A549 (cell line): ENCODE results near the gene B3GNT7. TPM values are rescaled to one million over a fixed set of nuclear protein-coding genes. Genes with fewer than 3 reads are reported as not detected.
A peak's percentile ranks its signal among the peaks of the same experiment; 100 is the strongest.

ENCODE experiments used
- ATAC-seq, 2 experiments: fragments of 200-7000 bp in 1 of 2; fragments of >200 bp in 1 of 2; cut with Nextera tagmentation in 1 of 2; cut with Tn5 transposase in 1 of 2; 3 replicates each; pipeline versions ENCODE4 v1.8.0 to v1.9.1; 2018 to 2020; ENCODE audit warnings: mild to moderate bottlenecking in 1 of 2, moderate library complexity in 1 of 2
- CTCF ChIA-PET: fragments of 300-600 bp; sonication (Branson Sonifier 250); formaldehyde crosslinking; extraction: SDS; loops from one replicate; lab custom pipeline; 2021; ENCODE audit warnings: antibody characterized with exemption, inconsistent platforms; lab: Yijun Ruan, JAX
- POLR2A ChIA-PET: fragments of 350-600 bp; formaldehyde crosslinking; extraction: SDS; loops from one replicate; lab custom pipeline; 2021; ENCODE audit warnings: antibody characterized with exemption, inconsistent platforms; lab: Yijun Ruan, JAX
- DNase-seq, 2 experiments: peaks; one replicate each; pipeline versions ENCODE4 v3.0.0 to v3.0.0-alpha.2; 2011 to 2016; ENCODE audit warnings: low read depth in 1 of 2, low spot score in 1 of 2
- FAIRE-seq: peaks from 2 replicates; lab custom pipeline; 2011; peaks lifted over from hg19 to GRCh38; lab: Jason Lieb, UNC
- H3K27ac ChIP-seq, 2 experiments: fragments of >200 bp; sonication (Bioruptor Twin); formaldehyde crosslinking; 3 replicates each; pipeline ENCODE4 v1.5.1; 2016 to 2017
- H3K4me1 ChIP-seq: fragments of >200 bp; sonication (Bioruptor Twin); formaldehyde crosslinking; 3 replicates; pipeline ENCODE4 v1.6.1; 2016
- H3K4me2 ChIP-seq: fragments of >200 bp; sonication (Bioruptor Twin); formaldehyde crosslinking; 3 replicates; pipeline ENCODE4 v1.6.1; 2016
- H3K4me3 ChIP-seq: fragments of >200 bp; sonication (Bioruptor Twin); formaldehyde crosslinking; 3 replicates; pipeline ENCODE4 v1.5.1; 2016
- H3K9me3 ChIP-seq: fragments of >200 bp; sonication (Bioruptor Twin); formaldehyde crosslinking; 3 replicates; pipeline ENCODE4 v1.6.1; 2016
- BHLHE40 ChIP-seq: IDR thresholded peaks from 2 replicates; pipeline ENCODE4 v1.6.1; 2012; ENCODE audit warnings: low read depth, low read length, inconsistent platforms
- EHMT2 ChIP-seq: fragments of 200-600 bp; sonication (generic); IDR thresholded peaks from 2 replicates; pipeline ENCODE4 v1.6.1; 2016; ENCODE audit warnings: antibody characterized with exemption, low read depth, mild to moderate bottlenecking, moderate library complexity
- HDAC2 ChIP-seq: fragments of 200-600 bp; sonication (generic); IDR thresholded peaks from 2 replicates; pipeline ENCODE4 v1.6.1; 2016
- HOXA7 ChIP-seq: fragments of 250-450 bp; sonication (Bioruptor Pico); IDR thresholded peaks from 2 replicates; pipeline ENCODE4 v1.5.0; 2020; ENCODE audit warnings: mild to moderate bottlenecking, moderate library complexity
- HOXB13 ChIP-seq: fragments of 250-450 bp; sonication (Bioruptor Pico); IDR thresholded peaks from 2 replicates; pipeline ENCODE4 v1.5.0; 2020; ENCODE audit warnings: low read depth, mild to moderate bottlenecking, moderate library complexity
- HOXB5 ChIP-seq: fragments of 250-450 bp; sonication (Bioruptor Pico); IDR thresholded peaks from 2 replicates; pipeline ENCODE4 v1.5.0; 2020; ENCODE audit warnings: mild to moderate bottlenecking, moderate library complexity
- JUN ChIP-seq, 2 experiments: fragments of >200 bp; sonication (Bioruptor Twin); formaldehyde crosslinking; IDR thresholded peaks; 2 replicates in 1 of 2; 3 replicates in 1 of 2; pipeline ENCODE4 v1.6.1; 2016 to 2017
- JUNB ChIP-seq: fragments of >200 bp; sonication (Bioruptor Twin); formaldehyde crosslinking; IDR thresholded peaks from 2 replicates; pipeline ENCODE4 v1.6.1; 2016
- KDM1A ChIP-seq: fragments of 200-600 bp; sonication (generic); IDR thresholded peaks from 2 replicates; pipeline ENCODE4 v1.6.1; 2016; ENCODE audit warnings: low read depth, mild to moderate bottlenecking
- MAFK ChIP-seq: fragments of 450-650 bp; IDR thresholded peaks from 2 replicates; pipeline ENCODE4 v1.6.1; 2014; ENCODE audit not compliant: partially characterized antibody
- NPAS2 ChIP-seq: fragments of 250-450 bp; sonication (Bioruptor Pico); IDR thresholded peaks from 2 replicates; pipeline ENCODE4 v1.8.0; 2022; ENCODE audit warnings: mild to moderate bottlenecking, moderate library complexity, borderline replicate concordance
- NR3C1 ChIP-seq: fragments of >200 bp; sonication (Bioruptor Twin); formaldehyde crosslinking; IDR thresholded peaks from 3 replicates; pipeline ENCODE4 v1.6.1; 2017
- POLR2AphosphoS2 ChIP-seq: conservative IDR thresholded peaks from 2 replicates; pipeline ENCODE4 v1.6.1; 2012; ENCODE audit warnings: low read length, improper control_type of control experiment, inconsistent platforms
- RFX5 ChIP-seq: fragments of 450-650 bp; IDR thresholded peaks from 2 replicates; pipeline ENCODE4 v1.7.1; 2014; ENCODE audit warnings: antibody characterized with exemption, mild to moderate bottlenecking, moderate library complexity
- RNF2 ChIP-seq: fragments of 200-600 bp; sonication (generic); IDR thresholded peaks from 2 replicates; pipeline ENCODE4 v1.6.1; 2016; ENCODE audit warnings: low read depth, mild to moderate bottlenecking, antibody characterized with exemption, moderate library complexity, borderline replicate concordance
- SMC3 ChIP-seq: fragments of >200 bp; sonication (Bioruptor Twin); formaldehyde crosslinking; IDR thresholded peaks from 3 replicates; pipeline ENCODE4 v1.6.1; 2018; ENCODE audit warnings: inconsistent platforms
- SREBF2 ChIP-seq: fragments of 450-650 bp; IDR thresholded peaks from 2 replicates; pipeline ENCODE4 v1.6.1; 2014; ENCODE audit warnings: mild to moderate bottlenecking, moderate library complexity
- ZC3H11A ChIP-seq: fragments of 450-650 bp; IDR thresholded peaks from 2 replicates; pipeline ENCODE4 v1.6.1; 2014; ENCODE audit warnings: antibody characterized with exemption, mild to moderate bottlenecking
- ZNF302 ChIP-seq: fragments of 250-450 bp; sonication (Bioruptor Pico); IDR thresholded peaks from 2 replicates; pipeline ENCODE4 v1.9.0; 2021; ENCODE audit warnings: inconsistent platforms, mild to moderate bottlenecking, moderate library complexity
- WGBS: methylation state at CpG from one replicate; pipeline ENCODE4 v1.1.6; 2017; ENCODE audit errors: missing lambda C conversion rate; 5-methylcytosine and 5-hydroxymethylcytosine counted together
- polyA plus RNA-seq, 4 experiments: library from polyadenylated mRNA; depleted of rRNA in 3 of 4; stranded (reverse); fragments of >200 nt; fragmentation: RNase III in 1 of 4; extraction: RNeasy Plus Mini Kit Qiagen cat#74134 plus additional on column Dnase treatment in 1 of 4; gene quantifications; 2 replicates in 3 of 4; 3 replicates in 1 of 4; pipeline ENCODE4 v1.2.3, GENCODE V29; 2011 to 2017
- TF ChIP-seq, protein P1 (sequence below): fragments of 150-350 bp; IDR thresholded peaks from 2 replicates; pipeline ENCODE4 v1.6.1; 2014; ENCODE audit warnings: low read depth, mild to moderate bottlenecking, low read length

B3GNT7 gene
- polyA plus RNA-seq, 2 of the 4 experiments (the other 2 are of a cell fraction): 0.48 to 0.96 TPM

DNA sequence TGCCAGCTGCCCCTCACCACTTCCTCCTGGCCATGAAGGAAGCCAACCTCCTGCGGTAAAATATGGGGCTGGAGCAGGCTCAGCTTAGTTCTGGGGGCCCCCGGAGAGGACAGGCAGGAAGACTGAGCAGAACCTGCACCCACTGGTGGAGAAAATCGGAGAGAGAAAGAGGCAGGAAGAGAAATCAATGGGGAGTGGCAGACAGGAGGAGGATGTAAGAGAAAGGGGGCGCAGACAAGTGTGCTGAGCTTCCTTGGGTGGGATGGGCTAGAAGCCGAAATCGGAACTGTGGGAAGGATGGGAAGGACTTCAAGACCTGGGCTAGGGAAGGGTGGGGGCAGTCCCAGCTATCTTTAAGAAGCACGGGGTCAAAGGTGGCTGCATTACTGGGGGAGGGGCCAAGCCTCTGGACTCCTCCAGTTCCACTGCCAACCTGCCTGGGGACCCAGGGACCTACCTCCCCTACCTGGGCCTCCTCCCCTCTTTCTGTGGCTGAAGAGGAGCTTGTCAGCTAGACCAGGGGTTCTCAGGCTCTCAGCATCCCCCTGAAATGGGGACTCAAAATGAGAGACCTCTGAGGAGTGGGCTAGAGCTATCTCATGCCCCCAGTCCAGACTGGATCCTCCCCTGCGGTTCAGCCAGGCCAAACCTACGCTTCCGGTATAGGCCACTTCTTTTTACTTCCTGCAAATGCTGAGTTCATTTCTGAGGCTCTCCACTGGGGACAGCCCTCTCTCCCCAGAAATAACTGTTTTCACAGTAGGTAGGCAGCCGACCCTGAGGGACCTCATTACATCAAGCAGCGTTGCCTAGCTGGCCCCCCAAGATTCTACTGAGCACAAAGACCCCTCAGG is 33.6 kb upstream of the B3GNT7 start:
- FAIRE-seq: no peak
- H3K4me2 ChIP-seq: no peak overlapping the region
- ChIA-PET CTCF (interaction anchor here (0.8 to 3.7 kb wide), 5 partner anchors 13 to 65 kb away, joined by 3 to 16 read pairs (median 4); partner anchors contain the start of gene B3GNT7), POLR2A (no interaction called here)
- no peaks in the 10 kb centered on the region for H3K9me3 ChIP-seq
- no peak overlapping the region for H3K4me3 ChIP-seq
- WGBS: 83% methylated on average over 12 of the region's 12 CpGs
- TF ChIP-seq NPAS2 (CRISPR knock-in tag) (no peak), JUNB (no peak), HOXA7 (CRISPR knock-in tag) (no peak), HOXB13 (CRISPR knock-in tag) (no peak), SMC3 (no peak), HDAC2 (no peak)
- peak overlapping the region; percentile 46 to 68; a peak in 3 of 6 replicates for H3K27ac ChIP-seq
- peaks cover 18% of the 10 kb centered on the region for H3K4me1 ChIP-seq
- ATAC-seq: peak; percentile 46 to 55; a peak in 5 of 6 replicates
- DNase-seq: no peak

DNA sequence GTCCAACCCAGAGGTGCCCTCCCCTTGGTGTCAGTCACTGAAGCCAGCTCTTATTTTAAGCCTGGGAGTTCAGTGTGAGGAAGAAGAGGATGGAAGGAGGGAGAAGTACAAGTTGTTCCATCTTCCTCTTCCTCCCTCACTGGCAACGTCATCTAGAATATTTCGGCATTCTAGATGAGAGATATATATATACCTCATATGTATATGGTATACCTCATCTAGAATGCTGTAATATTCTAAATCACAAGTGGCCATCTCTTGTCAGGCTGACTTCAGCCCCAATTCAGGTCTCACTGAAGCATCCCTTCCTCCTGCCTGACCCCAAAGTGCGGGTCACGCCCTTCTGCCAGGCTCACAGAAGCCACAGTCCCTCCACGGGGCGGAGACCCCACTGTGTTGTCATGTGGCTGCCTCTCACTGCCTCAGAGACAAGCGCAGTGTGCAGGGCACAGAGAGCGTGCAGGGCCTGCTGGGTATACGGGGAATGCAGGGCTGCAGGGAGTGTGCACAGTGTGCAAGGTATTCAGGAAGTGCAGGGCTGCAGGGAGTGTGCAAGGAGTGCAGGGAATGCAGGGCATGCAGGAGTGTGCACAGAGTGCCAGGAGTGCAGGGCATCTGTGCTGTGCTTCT is 32.8 kb upstream of the B3GNT7 start:
- H3K27ac ChIP-seq: peak overlapping the region in 1 of 2 experiments; percentile 68; a peak in 3 of 6 replicates
- no peak for FAIRE-seq
- no peak overlapping the region for H3K4me2 ChIP-seq
- H3K9me3 ChIP-seq: no peaks in the 10 kb centered on the region
- 0 out of 6 replicates have a peak, but pooled peaks of 1 of the 2 experiments have one; percentile 23 for ATAC-seq
- ChIA-PET CTCF (interaction anchor here (0.8 to 3.7 kb wide), 4 partner anchors 37 to 82 kb away, joined by 3 to 16 read pairs (median 6); no protein-coding TSS in a partner anchor), POLR2A (no interaction called here)
- no peak for DNase-seq
- no peak for TF ChIP-seq KDM1A
- TF ChIP-seq EHMT2: no peak
- TF ChIP-seq NR3C1: no peak
- TF ChIP-seq, protein P1, sequence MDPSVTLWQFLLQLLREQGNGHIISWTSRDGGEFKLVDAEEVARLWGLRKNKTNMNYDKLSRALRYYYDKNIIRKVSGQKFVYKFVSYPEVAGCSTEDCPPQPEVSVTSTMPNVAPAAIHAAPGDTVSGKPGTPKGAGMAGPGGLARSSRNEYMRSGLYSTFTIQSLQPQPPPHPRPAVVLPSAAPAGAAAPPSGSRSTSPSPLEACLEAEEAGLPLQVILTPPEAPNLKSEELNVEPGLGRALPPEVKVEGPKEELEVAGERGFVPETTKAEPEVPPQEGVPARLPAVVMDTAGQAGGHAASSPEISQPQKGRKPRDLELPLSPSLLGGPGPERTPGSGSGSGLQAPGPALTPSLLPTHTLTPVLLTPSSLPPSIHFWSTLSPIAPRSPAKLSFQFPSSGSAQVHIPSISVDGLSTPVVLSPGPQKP: no peak
- TF ChIP-seq POLR2AphosphoS2: no peak
- no peak for TF ChIP-seq RFX5
- TF ChIP-seq MAFK: no peak
- TF ChIP-seq ZC3H11A: no peak
- H3K4me1 ChIP-seq: peaks cover 18% of the 10 kb centered on the region
- WGBS: 89% methylated on average over 9 of the region's 9 CpGs
- H3K4me3 ChIP-seq: no peak overlapping the region

DNA sequence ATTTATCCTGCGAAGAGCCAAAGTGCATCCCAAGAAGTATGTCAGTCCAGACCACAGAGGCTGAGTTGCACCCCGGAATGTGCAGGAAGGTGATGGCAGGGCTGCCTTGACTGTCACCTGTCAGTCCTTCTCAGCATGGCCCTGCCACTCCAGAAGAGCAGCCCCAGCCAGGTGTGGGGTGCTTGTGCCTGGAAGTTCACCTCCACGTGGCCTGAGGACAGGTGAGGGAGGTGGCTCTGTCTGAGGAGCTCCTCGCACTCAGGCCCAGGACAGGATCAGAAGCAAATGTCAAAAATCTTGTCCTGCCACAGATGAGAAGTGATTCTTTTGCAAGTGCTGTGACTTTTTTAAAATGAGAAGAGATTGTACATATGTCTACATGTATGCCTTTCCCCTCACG is 31.4 kb upstream of the B3GNT7 start:
- WGBS: 90% methylated on average over 5 of the region's 5 CpGs
- FAIRE-seq: no peak
- ChIA-PET POLR2A (no interaction called here), CTCF (interaction anchor here (1.0 to 1.7 kb wide), 6 partner anchors 9 to 137 kb away, joined by 3 to 6 read pairs (median 4); no protein-coding TSS in a partner anchor)
- Histone ChIP-seq H3K4me1 (peaks cover 18% of the 10 kb centered on the region), H3K27ac (peak overlapping the region; percentile 85 to 91; a peak in 5 of 6 replicates), H3K4me3 (no peak overlapping the region), H3K9me3 (no peaks in the 10 kb centered on the region), H3K4me2 (no peak overlapping the region)
- ATAC-seq: no peak
- no peak for DNase-seq
- TF ChIP-seq JUN (IDR thresholded peaks at IDR 0.05): no peak
- no peak for TF ChIP-seq BHLHE40
- TF ChIP-seq, protein P1: no peak
- no peak for TF ChIP-seq HOXA7 (CRISPR knock-in tag)
- TF ChIP-seq HOXB13 (CRISPR knock-in tag): no peak
- no peak for TF ChIP-seq HOXB5
- no peak for TF ChIP-seq ZNF302 (CRISPR knock-in tag)
- no peak for TF ChIP-seq SREBF2
- no peak for TF ChIP-seq RFX5
- no peak for TF ChIP-seq RNF2
